Calu3 (cell line): Measurements from ENCODE around the gene SFMBT2. TPM values are rescaled to one million over a fixed set of nuclear protein-coding genes. Genes with fewer than 3 reads are reported as not detected.

Source experiments
- BruUV-seq: library from RNA; stranded (reverse); fragments of 400-500 nt; replicated peaks from 2 replicates; lab custom pipeline; 2021; lab: Mats Ljungman, UMichigan
- CTCF ChIA-PET: fragments of 300-600 bp; sonication (Branson Sonifier 250); formaldehyde crosslinking; loops from one replicate; lab custom pipeline; 2022; ENCODE audit warnings: antibody characterized with exemption; lab: Charles Lee
- DNase-seq: peaks from one replicate; pipeline ENCODE4 v3.0.0; 2022
- H3K27ac Mint-ChIP-seq: one replicate; pipeline ENCODE4 v1.8.0; 2022; ENCODE audit warnings: mixed read lengths; ENCODE audit not compliant: unreplicated experiment
- H3K27me3 Mint-ChIP-seq: one replicate; pipeline ENCODE4 v1.8.0; 2022; ENCODE audit warnings: mixed read lengths; ENCODE audit not compliant: unreplicated experiment
- H3K36me3 Mint-ChIP-seq: one replicate; pipeline ENCODE4 v1.8.0; 2022; ENCODE audit warnings: mild to moderate bottlenecking, moderate library complexity, mixed read lengths; ENCODE audit not compliant: insufficient read depth, unreplicated experiment
- H3K4me1 Mint-ChIP-seq: one replicate; pipeline ENCODE4 v1.8.0; 2022; ENCODE audit warnings: mild to moderate bottlenecking, low read depth, mixed read lengths; ENCODE audit not compliant: unreplicated experiment
- H3K4me3 Mint-ChIP-seq: one replicate; pipeline ENCODE4 v1.8.0; 2022; ENCODE audit warnings: mild to moderate bottlenecking, low read depth, moderate library complexity, mixed read lengths; ENCODE audit not compliant: unreplicated experiment
- H3K9me3 Mint-ChIP-seq: one replicate; pipeline ENCODE4 v1.8.0; 2022; ENCODE audit warnings: low read depth, mixed read lengths; ENCODE audit not compliant: unreplicated experiment
- intact Hi-C: fragments of 100-400 bp; cut with micrococcal nuclease; formaldehyde crosslinking; loops from one replicate; pipeline ENCODE4 v1.10.0; 2022; ENCODE audit not compliant: unreplicated experiment
- total RNA-seq: library from RNA; stranded (reverse); gene quantifications from 2 replicates; pipeline ENCODE4 v1.2.3, GENCODE V29; 2022
- TF ChIP-seq, protein P1 (sequence below): fragments of 200-600 bp; IDR thresholded peaks from one replicate; pipeline ENCODE4 v1.8.0; 2022; ENCODE audit warnings: antibody characterized with exemption; ENCODE audit not compliant: unreplicated experiment

The SFMBT2 gene
- total RNA-seq, 1 experiment from 2014 or later, result 0.64 TPM

DNA sequence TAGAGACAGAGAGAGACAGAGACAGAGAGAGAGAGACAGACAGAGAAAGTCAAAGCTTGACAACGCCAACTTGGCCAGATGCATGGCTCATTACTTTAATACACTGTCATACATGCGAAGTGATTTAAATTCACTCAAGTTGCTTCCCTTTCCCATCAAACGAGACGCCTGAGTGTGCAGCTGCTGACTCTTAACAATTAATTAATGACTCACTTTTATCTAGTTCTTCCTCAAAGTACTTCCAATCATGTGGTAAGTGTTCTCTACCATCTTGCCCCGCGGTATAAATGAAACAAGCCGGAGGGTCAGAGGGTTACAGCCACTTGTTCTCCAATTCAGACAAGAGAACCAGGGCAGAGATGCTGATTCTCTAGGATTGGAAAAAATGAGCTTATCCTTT is 90.8 kb downstream of the SFMBT2 start:
- H3K9me3 Mint-ChIP-seq, result peaks cover 5% of the 10 kb centered on the region
- intact Hi-C loops, result no loop called here
- CTCF ChIA-PET, result interaction anchor here (0.5 kb wide), 1 partner anchor 92 kb away, joined by 3 read pairs; no protein-coding TSS in a partner anchor
- TF ChIP-seq, protein P1, sequence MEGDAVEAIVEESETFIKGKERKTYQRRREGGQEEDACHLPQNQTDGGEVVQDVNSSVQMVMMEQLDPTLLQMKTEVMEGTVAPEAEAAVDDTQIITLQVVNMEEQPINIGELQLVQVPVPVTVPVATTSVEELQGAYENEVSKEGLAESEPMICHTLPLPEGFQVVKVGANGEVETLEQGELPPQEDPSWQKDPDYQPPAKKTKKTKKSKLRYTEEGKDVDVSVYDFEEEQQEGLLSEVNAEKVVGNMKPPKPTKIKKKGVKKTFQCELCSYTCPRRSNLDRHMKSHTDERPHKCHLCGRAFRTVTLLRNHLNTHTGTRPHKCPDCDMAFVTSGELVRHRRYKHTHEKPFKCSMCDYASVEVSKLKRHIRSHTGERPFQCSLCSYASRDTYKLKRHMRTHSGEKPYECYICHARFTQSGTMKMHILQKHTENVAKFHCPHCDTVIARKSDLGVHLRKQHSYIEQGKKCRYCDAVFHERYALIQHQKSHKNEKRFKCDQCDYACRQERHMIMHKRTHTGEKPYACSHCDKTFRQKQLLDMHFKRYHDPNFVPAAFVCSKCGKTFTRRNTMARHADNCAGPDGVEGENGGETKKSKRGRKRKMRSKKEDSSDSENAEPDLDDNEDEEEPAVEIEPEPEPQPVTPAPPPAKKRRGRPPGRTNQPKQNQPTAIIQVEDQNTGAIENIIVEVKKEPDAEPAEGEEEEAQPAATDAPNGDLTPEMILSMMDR, result no peak
- H3K27ac Mint-ChIP-seq, result no peak overlapping the region
- peaks cover 30% of the 10 kb centered on the region for H3K27me3 Mint-ChIP-seq
- no TSS peak for BruUV-seq
- H3K36me3 Mint-ChIP-seq, result no peaks in the 10 kb centered on the region
- no peak for DNase-seq
- peaks cover 10% of the 10 kb centered on the region for H3K4me1 Mint-ChIP-seq
- no peak overlapping the region for H3K4me3 Mint-ChIP-seq

DNA sequence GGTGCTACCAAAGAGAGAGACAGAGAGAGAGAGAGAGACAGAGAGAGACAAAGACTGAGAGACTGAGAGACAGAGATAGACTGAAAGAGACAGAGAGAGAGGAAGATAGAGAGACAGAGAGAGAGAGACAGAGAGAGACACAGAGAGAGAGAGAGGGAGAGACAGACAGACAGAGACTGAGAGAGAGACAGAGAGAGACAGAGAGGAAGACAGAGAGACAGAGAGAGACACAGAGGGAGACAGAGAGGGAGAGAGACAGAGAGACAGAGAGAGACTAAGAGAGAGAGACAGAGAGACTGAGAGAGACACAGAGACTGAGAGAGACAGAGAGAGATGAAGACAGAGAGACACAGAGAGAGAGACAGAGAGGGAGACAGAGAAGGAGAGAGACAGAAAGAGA is 91.2 kb downstream of the SFMBT2 start:
- peaks cover 32% of the 10 kb centered on the region for H3K27me3 Mint-ChIP-seq
- H3K36me3 Mint-ChIP-seq, result no peaks in the 10 kb centered on the region
- peaks cover 5% of the 10 kb centered on the region for H3K9me3 Mint-ChIP-seq
- CTCF ChIA-PET, result interaction anchor here (0.5 to 0.6 kb wide), 2 partner anchors 30 to 91 kb away, joined by 3 to 5 read pairs; no protein-coding TSS in a partner anchor
- TF ChIP-seq, protein P1, result no peak
- intact Hi-C loops, result no loop called here
- DNase-seq, result no peak
- no peak overlapping the region for H3K27ac Mint-ChIP-seq
- no TSS peak for BruUV-seq
- peaks cover 10% of the 10 kb centered on the region for H3K4me1 Mint-ChIP-seq
- H3K4me3 Mint-ChIP-seq, result no peak overlapping the region

DNA sequence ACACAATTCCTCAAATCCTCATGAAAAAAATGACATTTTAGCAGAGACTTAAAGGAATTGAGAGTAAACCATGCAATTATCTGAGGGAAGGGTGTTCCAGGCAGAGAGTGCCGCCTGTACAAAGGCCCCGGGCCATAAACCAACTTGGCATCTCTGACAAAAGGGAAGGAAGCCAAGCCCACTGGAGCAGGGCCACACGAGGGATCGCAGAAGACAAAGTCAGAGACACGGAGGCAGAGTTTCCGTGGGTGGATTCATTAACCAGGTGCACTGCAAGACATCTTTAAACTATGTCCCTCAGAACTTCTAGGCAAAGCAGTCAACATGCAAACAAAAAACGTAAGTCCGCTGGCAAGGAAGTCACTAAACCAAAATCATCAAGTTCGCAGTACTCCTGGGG is 92.0 kb downstream of the SFMBT2 start:
- H3K4me3 Mint-ChIP-seq, result no peak overlapping the region
- H3K27ac Mint-ChIP-seq, result no peak overlapping the region
- peaks cover 32% of the 10 kb centered on the region for H3K27me3 Mint-ChIP-seq
- DNase-seq, result no peak
- CTCF ChIA-PET, result no interaction called here
- no peaks in the 10 kb centered on the region for H3K36me3 Mint-ChIP-seq
- peaks cover 5% of the 10 kb centered on the region for H3K9me3 Mint-ChIP-seq
- TF ChIP-seq, protein P1, result no peak
- intact Hi-C loops, result no loop called here
- H3K4me1 Mint-ChIP-seq, result peaks cover 10% of the 10 kb centered on the region
- no TSS peak for BruUV-seq

DNA sequence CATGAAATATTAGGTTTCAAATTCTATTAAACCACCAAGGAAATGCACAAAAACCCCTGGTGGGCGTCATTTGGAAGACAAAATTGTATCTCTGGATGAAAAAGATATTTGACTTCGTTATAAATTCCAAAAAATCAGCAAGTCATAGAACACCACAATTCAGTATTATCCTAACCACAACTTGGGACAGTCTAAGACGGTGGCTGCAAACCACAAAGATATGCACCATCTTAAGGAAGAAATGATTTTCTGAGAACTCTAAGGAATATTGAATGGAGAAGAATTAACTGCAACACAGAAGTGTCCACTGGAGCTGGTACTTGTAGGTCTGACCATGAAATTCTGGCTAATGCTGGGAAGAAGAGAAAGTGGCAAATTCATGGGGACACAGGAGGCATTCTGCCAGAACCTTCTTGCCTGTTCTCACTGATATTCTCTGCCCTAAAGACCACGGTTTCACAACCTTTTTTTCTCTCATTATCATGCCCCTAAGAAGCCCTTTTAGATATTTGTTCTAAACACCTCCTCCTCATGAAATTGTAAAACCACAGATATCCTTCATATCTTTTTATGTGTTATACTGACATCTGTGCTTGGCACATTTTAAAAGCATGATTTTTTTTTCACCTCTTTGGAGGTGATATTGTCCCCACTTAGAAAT is 92.9 kb downstream of the SFMBT2 start:
- Mint-ChIP-seq H3K9me3 (peaks cover 5% of the 10 kb centered on the region), H3K27me3 (peaks cover 32% of the 10 kb centered on the region), H3K36me3 (no peaks in the 10 kb centered on the region), H3K4me3 (no peak overlapping the region), H3K4me1 (peaks cover 10% of the 10 kb centered on the region), H3K27ac (no peak overlapping the region)
- DNase-seq, result no peak
- no TSS peak for BruUV-seq
- intact Hi-C loops, result no loop called here
- CTCF ChIA-PET, result no interaction called here
- TF ChIP-seq, protein P1, result no peak
